NOMO-1 treated with DMSO at 0.1 percent for 48 hours (cell line): ENCODE results near the gene ITGB1BP2.
A peak's percentile ranks its signal among the peaks of the same experiment; 100 is the strongest.
"Not testable (repeated sequence)": the region's sequence is repeated elsewhere in the genome, so short reads cannot be mapped to it uniquely, and the experiment has no call there.

ENCODE experiments used
- DNase-seq: peaks from one replicate; lab custom pipeline; 2025; ENCODE audit not compliant: unreplicated experiment; lab: John Stamatoyannopoulos, UW

ITGB1BP2 gene

DNA sequence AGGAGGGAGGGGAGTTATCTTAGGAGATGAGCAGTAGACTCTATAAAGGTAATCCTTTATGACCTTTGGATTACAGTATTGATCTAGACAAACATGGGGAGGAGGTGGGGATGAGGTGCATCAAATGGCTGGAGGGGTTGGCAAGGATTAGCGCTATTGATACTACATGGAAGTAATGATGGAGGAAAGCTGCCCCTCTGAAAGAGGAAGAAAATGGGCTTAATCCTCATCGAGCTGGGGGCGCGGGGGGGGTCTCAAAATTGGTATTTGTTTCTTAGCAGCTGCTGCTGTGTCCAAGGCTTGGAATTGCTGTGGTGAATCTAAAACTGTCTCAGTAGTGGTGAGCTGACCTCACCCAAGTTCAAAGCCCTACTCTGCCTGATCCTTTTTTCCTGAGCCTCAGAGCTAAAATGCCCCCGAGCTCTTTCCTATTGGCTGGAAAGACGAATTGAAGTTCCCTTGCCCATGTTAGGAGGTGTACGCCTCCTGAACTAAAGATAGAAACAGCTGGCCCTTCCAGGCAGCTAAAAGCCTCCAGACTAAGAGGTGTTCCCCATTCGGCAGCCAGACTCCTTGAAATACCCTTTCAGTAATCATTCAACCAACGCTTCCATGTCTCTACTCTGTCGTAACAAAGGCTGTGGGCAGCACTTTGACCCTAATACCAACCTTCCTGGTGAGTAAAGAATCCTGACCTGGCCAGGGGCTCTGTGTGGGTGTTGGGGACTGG, at the start of gene ITGB1BP2:
ITGB1BP2 (plus strand) TSS at position 556 of the 730 bp plus-strand sequence; CDS start at position 613, 57 bp downstream.
- DNase-seq, result no peak

DNA sequence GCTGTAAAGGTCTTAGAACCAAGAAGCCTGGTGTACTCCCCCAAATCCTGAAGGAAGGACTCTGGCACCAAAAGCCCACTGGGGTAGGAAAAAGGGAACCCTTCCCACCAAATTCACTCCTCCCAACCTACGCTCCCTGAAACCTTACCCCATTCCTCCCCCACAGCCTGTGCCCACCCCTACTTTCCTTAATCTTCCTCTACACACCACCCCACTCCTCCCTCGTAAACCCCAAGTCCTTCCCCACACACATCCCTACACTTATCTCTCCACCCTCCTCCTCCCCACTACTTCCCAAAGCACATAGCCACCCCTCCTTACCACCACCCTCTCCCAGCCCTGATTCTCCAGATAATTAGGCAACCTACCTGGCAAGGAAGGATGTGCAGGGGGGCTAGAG, 49.3 kb upstream of the ITGB1BP2 start:
- no peak for DNase-seq

DNA sequence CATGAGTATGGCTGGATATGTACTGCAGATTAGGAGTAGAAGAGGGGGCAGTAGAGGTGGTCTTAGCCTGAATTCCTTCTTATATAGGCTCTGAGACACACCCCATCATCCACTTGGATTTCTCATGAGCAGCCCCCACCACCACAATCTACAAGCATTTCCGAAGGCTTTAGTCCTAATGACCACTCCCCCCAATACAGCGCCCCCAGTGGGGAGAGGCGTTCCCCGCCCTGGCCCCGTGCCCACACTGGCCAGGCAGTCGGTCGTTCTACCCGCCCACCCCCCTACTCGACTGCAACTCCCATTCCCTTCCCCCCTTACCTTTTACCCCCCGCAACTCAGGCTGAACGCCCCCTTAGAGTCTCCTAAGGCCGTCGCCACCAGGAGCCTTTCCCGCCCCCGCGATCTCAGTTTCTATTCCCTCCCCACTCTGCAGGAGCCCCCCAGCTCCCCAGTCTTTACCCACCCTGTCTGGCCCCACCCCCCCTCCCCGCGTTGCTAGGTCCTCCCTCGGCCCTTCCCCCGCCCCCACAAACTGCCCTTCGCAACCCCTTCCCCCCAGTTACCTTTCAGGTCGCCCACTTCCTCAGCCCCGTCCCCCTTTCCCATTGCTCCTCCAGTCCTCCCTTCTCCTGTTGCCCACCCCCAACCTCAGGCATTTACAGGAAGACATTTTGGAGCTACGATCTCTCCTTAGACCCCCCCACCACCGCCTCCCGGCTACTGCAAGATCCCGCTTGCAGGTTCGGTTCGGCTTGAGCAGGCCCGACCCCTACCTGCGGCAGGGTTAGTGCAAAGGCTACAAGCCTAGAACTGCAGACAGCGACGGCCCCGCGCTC, 48.1 kb upstream of the ITGB1BP2 start:
- DNase-seq, result no peak

DNA sequence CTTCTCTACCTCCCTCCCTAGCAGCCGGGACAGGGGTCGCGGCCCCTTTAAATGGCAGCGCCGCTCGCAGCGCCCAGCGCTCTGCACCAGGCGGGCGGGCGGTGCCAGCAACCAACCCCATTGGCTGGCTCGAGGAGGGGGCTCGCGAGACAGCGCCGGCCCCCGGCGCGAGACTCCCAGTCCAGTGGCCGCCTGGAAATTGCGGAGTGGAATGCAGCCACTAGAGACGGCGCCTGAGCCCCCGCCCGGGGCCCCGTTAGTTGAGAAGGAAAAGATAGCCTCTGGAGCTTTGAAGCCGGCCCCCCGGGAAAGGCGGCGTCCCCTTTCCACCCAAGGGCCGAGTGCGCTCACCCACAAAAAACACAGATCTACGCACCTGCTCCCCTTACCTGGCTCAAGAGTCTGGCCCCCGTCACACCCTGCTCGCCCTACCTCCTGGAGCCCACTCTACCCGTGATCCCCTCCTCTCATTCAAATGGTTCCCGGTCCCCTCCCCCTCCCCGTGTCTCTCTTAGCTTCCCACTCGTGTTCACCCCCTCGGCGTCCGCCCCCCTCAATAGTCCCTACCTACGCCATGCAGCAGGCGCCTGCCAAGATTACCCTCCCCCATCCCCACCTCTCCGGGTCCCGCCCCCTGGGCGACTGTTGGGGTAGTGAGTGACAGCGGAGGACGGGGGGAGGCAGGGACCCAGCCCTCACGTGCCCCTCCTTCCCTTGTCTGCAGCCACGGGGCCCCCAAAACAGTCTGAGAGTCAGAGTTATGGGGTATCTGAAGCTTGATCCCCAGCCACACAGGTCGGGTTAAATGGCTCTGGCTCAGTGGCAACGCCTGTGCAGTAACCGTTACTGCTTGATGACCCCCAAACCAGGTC, 47.2 kb upstream of the ITGB1BP2 start, which contains the start of gene ZMYM3:
ZMYM3 (minus strand) TSS at position 49 of the 872 bp plus-strand sequence. CDS start 885 bp downstream, outside the sequence.
- DNase-seq, result peak; percentile 82

DNA sequence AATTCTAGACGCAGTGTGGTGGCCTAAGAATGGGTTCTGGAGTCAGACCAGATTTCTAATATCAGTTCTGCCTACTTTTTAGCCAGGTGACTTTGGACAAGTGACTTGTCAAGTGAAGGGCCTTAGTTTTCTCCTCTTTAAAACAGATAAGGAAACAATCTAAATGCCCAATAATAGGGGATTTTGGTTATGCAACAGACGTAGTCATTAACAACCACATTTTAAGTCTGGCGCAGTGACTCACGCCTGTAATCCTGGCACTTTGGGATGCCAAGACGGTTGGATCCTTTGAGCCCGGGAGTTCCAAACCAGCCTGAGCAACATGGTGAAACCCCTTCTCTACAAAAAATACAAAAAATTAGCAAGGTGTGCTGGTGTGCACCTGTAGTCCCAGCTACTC, 45.5 kb upstream of the ITGB1BP2 start:
- DNase-seq, result no peak

DNA sequence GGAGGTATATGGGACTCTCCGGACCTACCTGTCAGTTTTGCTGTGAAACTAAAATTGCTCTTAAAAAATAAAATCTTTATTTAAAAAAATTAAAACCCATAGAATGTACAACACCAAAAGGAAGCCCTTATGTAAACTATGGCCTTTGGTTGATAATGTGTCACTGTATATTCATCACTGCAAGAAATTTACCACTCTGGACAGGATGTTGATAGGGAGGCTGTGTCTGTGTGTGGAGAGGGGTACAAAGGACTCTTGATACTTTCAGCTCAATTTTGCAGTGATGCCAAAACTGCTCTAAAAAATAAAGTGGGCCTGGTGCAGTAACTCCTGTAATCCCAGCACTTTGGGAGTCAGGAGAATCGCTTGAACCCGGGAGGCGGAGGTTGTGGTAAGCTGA, 44.7 kb upstream of the ITGB1BP2 start:
- no peak for DNase-seq

DNA sequence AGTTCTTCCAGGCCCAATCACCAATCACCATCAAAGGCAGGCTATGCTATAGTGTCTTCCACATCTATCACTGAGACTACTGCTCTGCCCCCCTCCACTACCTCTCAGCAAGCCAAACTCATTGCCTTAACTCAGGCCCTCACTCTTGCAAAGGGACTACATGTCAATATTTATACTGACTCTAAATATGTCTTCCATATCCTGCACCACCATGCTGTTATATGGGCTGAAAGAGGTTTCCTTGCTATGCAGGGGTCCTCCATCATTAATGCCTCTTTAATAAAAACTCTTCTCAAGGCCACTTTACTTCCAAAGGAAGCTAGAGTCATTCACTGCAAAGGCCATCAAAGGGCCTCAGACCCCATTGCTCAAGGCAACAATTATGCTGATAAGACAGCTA, 32.9 kb upstream of the ITGB1BP2 start:
- DNase-seq, result not testable (repeated sequence)

DNA sequence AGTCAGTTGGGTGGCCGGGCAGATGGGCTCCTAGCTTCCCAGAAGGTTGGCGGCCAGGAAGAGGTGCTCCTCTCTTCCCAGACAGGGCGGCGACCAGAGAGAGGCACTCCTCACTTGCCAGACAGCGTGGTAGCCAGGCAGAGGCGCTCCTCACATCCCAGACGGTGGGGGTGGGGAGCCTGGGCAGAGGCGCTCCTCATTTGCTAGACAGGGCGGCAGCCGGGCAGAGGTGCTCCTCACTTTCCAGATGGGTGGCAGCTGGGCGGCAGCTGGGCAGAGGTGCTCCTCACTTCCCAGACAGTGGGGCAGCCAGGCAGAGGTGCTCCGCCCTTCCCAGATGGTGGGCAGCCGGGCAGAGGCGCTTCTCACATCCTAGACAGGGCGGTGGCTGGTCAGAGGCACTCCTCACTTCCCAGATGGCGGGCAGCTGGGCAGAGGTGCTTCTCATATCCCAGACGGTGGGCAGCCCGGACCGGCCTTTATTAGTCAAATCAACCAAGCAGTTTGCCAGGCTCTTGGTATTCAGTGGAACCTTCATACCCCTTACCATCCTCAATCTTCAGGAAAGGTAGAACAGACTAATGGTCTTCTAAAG, 31.7 kb upstream of the ITGB1BP2 start:
- DNase-seq, result no peak

DNA sequence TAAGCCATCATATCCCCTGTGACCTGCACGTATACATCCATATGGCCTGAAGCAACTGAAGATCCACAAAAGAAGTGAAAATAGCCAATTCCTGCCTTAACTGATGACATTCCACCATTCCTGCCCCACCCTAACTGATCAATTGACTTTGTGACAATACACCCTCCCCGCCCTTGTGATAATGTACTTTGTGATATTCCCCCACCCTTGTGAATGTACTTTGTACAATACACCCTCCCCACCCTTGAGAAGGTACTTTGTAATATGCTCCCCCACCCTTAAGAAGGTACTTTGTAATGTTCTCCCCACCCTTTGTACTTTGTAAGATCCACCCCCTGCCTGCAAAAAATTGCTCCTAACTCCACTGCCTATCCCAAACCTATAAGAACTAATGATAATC, 29.2 kb upstream of the ITGB1BP2 start:
- not testable (repeated sequence) for DNase-seq

DNA sequence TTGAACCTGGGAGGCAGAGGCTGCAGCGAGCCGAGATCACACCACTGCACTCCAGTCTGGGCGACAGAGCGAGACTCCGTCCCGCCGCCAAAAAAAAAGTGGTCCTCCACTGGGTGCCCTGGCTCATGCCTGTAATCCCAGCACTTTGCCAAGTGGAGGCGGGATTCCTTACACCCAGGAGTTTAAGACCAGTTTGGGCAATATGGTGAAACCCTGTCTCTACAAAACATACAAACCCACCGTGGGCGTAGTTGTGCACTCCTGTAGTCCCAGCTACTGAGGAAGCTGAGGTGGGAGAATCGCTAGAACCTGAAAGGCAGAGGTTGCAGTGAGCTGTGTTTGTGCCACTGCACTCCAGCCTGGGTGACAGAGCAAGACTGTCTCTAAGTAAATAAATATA, 20.2 kb upstream of the ITGB1BP2 start:
- DNase-seq, result not testable (repeated sequence)

DNA sequence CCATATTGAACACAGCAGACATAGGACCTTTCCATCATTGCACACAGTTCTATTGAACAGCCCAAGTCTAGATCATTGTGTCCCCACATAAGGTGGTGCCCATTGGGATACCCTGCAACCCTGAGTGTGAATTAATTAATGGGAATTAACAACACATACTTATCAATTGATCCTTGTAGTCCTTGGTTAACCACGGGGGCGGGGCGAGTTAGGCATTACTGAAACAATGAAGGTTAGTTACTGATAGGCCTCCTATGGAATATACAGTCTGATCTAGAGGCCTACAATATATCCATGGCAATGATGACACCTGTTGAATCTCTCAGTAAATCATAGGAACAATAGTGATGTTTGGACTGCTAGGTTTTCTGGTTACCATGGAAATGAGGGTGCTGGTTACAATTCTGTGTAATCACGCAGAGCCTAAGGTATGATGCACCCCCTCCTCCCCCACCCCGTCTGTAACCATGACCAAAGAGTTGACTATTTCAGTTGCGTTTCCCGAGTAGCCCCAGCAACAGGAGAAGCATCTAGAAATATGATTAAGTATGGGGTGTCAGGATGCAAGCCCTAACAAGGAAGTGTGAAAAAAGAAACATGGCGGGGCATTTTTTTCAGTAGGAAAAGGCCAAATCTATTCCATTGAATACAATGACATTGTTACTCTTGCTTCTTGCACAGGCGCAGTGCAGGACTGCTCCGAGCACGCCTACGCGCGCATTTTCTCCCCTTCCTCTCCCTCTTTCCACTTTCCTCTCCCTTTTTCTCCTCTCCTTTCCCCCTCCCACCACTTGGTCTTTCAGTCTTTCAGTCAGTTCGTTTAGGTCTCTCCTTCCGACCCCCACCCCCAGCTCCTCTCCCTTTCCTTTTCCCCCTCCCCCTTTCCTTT, 18.8 kb upstream of the ITGB1BP2 start:
- peak; percentile 72 for DNase-seq

DNA sequence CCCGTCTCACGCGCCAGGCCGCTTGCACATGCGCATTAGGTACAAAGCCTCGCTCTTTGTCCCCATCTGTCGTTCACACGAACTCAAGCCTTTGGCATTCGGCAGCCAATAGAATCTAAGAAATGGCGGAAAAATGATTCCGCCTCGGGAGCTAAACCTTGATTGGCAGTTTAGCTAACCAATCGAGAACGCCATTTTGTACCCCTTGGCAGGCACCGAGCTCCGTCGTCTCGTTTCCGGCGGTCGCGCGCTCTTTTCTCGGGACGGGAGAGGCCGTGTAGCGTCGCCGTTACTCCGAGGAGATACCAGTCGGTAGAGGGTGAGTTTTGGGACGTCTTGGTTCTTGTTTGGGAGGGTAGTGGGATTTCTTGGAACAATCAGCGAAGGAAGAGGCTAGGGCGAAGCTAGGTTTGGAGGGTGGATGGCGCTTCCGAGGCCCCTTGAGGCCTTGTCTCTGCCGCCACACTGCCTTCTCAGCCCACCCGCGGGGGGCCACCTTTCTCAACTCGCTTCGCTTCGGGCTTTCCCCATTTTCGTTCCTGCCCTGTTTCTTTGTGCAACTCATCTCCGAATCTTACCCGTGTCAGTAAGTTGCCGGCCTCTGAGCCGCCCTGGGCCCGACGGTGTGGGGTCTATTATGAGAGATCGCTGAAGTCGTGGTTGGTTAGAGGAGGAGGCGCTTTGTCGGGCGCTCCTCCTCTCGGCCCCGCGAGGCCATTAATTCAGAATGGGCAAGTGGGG, 18.0 kb upstream of the ITGB1BP2 start, which contains the start of gene NONO:
NONO (plus strand) TSS at position 233 of the 741 bp plus-strand sequence. CDS start 7,003 bp downstream, outside the sequence.
- peak; percentile 91 for DNase-seq

DNA sequence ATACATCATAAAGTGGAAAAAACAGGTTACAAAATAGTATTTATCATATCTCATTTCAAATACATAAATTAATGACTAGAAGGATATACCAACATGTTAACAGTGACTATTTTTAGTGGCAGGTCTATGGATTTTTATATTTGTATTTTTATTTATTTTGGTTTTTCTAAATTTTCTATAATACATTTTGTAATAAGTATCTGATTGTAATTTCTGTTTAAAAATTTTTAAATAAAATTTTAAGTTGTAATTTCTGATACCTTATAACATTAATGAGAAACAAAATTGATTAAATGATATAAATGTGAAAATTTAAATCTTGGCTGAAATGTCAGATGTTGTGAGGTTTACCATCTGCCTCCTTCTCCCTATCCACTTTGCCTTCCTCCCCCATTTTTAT, 15.6 kb upstream of the ITGB1BP2 start:
- no peak for DNase-seq

DNA sequence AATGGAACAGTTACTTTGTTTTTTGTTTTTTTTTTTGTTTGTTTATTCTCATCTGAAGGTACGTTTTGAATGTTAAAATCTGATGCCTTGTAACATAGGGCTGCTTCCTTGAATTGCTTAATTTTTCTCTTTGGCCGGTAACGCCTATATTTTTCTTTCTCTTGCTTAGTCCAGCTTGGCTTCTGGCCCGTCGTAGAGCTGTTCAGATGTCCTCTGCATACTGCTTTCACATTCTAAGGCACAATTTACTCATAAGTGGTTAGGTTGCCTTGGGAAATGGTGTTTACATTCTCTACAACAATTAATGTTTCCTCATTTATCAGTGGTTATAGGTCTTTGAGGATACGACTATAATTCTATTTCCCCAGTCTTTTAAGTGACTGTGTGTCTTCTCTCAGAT, 10.2 kb upstream of the ITGB1BP2 start:
- DNase-seq, result no peak

DNA sequence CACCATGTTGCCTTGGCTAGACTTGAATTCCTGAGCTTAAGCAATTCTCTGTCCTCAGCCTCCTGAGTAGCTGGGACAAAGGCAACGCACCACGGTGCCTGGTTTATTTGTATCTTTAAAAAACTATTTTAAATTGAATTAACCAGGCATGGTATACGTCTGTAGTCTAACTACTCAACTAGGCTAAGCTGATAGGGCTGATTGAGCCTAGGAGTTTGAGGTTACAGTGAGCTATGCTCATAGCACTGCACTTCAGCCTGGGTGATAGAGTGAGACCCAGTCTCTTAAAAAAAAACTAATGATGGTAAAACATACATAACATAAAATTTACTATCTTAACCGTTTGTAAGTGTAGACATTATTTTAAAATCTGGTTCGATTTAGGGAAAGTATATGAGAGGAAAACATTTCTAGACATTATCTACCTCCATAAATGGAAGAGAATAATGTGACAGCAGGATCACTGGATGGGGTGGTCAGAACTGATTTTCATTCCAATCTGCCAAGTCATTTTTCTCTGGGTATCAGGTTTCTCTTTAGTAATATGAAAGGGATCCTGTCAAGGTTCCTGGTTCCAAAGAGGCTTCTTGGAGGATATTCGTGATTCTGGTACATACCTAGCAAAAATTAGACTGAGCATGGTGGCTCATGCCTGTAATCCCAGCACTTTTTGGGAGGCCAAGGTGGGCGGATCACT, 8.7 kb upstream of the ITGB1BP2 start:
- DNase-seq, result no peak

DNA sequence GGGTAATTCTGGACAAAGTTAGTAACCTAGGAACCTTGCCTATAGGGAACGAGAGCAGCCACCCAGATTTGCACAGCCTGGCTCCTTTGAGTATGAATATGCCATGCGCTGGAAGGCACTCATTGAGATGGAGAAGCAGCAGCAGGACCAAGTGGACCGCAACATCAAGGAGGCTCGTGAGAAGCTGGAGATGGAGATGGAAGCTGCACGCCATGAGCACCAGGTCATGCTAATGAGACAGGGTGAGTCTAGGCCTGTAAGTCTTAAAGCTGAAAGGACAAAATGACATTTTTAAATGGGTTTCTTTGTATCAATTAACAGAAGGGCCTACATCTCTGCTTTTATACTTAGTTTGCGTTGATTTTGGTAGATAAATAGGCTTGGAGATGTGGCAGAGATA, 4.7 kb upstream of the ITGB1BP2 start:
- no peak for DNase-seq

DNA sequence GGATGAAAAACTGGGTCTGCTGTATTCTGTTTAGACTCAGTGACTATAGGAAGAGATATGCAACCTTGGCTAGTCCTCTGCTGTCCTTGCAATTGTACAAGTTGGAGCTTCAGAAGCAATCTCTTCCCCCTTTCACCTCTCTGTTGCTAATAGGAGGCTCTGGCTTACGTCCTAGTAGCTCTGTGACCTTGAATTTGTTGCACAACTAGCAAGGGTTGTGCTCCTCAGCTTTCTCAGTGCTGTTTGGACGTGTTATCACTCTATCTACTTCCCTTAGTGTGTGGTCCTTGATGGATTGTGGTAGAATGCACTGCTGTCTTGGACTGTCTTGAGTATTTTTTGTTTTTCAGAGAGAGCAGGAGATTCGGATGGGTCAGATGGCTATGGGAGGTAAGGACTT, 3.4 kb upstream of the ITGB1BP2 start:
- no peak for DNase-seq

DNA sequence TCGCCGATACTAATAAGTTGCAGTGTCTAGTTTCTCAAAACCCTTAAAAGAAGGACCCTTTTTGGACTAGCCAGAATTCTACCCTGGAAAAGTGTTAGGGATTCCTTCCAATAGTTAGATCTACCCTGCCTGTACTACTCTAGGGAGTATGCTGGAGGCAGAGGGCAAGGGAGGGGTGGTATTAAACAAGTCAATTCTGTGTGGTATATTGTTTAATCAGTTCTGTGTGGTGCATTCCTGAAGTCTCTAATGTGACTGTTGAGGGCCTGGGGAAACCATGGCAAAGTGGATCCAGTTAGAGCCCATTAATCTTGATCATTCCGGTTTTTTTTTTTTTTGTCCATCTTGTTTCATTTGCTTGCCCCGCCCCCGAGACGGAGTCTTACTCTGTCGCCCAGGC, 1.5 kb upstream of the ITGB1BP2 start:
- not testable (repeated sequence) for DNase-seq
